Stimulated activated CD8-positive, alpha-beta memory T cell treated with anti-CD3 and anti-CD28 coated beads, Interleukin-15, amount 100 ng/mL, for 1 hour (primary cell): ENCODE results near the gene PAFAH1B1.

Experiments used
- DNase-seq: peaks from one replicate; pipeline ENCODE4 v3.0.0-alpha.2; 2020; ENCODE audit warnings: low read depth

Gene PAFAH1B1

DNA sequence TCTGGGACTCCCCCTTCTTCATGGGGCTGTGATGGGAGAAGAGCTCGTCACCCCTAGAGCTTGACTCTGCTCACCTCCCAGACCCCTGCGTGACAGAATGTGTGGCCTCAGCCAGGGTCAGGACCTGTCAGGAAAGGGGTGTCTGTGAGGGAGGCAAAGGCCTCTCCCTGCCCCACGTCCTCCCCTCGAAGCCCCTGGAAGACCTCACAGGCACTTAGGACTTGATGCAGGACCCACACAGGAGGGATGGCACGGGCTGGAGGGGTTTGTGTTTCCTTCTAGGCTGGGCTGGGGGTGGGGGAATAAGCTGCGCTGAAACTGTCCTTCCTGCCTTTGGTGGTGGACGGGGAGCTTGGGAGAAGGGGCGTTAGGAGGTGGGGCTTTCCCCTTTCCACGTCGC lies 129.2 kb downstream of the PAFAH1B1 start:
- DNase-seq: no peak

DNA sequence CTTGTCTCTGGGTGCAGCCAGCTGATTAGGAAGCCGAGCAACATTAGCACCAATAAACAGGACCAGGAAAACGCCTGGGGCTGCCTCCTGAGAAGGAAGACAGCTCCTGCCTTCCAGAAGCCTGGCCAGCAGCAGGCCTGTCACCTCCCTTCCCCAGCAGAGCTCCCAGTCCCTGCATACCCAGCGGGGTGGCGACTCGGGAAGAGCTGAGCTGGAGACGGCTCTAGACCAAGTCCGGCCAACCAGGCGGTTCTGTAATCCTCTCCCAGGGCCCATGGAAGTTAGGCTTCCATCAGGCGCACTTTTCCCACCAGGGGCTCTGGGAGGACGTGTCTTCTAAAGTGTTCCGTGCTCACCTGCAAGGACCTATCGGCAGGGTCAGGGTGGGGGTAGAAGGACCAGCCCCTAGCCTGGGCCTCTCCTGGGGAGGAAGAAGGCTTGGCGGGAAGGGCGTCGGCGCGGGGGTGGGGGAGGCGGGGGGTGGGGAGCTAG lies 130.1 kb downstream of the PAFAH1B1 start:
- no peak for DNase-seq

- no peak for DNase-seq
Observed at GRCh38 chr17:2723997-2724783, 130.7 kb downstream of the PAFAH1B1 start.

GRCh38 chr17:2724784-2725164 lies 131.3 kb downstream of the PAFAH1B1 start:
- DNase-seq: no peak

DNA sequence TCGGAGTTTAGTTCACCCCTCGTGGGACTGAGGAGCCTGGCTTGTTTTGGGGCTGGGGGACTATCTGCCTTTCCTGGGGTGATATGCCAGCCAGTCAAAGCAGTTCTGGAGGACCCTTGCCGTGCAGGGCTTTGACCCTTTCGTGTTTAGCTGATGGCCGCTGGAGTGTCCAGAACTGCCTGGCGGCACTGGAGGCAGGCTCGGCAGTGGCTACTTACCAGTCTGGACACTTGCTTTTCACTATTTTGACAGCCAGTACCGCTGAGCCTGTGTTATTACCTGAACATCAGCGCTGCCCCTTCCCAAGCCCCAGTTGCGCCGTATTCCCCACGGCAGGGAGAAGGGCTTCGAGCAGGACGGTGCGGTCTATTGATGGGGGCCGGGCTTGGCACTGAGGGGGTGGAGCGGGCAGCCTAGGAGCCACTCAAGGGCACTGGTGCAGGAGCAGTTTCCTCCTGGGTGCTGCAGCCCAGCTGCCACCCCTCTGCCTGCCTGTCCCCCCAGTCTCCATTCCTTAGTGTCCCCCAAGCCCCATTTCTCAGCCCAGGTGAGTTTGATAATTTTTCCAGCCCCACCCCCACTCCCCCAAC lies 137.4 kb downstream of the PAFAH1B1 start:
- DNase-seq: no peak

GRCh38 chr17:2731807-2732206 lies 138.4 kb downstream of the PAFAH1B1 start:
- no peak for DNase-seq

GRCh38 chr17:2734939-2735338 lies 141.5 kb downstream of the PAFAH1B1 start:
- no peak for DNase-seq
